Retinal pigment epithelial cell (primary cell): Measurements from ENCODE around the gene SLC44A1.
A peak's percentile ranks its signal among the peaks of the same experiment; 100 is the strongest.

ENCODE experiments used
- DNase-seq: peaks from one replicate; pipeline ENCODE4 v3.0.0-alpha.2; 2010; ENCODE audit warnings: low read depth
- H3K4me3 ChIP-seq: 2 replicates; pipeline ENCODE4 v1.5.1; 2011; ENCODE audit warnings: mild to moderate bottlenecking, low read length, control low read depth, moderate library complexity
- TF ChIP-seq, protein P1 (sequence below): conservative IDR thresholded peaks from 2 replicates; pipeline ENCODE4 v1.5.1; 2011; ENCODE audit warnings: low read depth, low read length, control low read depth, inconsistent platforms

The SLC44A1 gene

GRCh38 chr9:105458404-105458803 lies 214.0 kb downstream of the SLC44A1 start:
- DNase-seq, result no peak
- TF ChIP-seq, protein P1, sequence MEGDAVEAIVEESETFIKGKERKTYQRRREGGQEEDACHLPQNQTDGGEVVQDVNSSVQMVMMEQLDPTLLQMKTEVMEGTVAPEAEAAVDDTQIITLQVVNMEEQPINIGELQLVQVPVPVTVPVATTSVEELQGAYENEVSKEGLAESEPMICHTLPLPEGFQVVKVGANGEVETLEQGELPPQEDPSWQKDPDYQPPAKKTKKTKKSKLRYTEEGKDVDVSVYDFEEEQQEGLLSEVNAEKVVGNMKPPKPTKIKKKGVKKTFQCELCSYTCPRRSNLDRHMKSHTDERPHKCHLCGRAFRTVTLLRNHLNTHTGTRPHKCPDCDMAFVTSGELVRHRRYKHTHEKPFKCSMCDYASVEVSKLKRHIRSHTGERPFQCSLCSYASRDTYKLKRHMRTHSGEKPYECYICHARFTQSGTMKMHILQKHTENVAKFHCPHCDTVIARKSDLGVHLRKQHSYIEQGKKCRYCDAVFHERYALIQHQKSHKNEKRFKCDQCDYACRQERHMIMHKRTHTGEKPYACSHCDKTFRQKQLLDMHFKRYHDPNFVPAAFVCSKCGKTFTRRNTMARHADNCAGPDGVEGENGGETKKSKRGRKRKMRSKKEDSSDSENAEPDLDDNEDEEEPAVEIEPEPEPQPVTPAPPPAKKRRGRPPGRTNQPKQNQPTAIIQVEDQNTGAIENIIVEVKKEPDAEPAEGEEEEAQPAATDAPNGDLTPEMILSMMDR, result no peak
- no peak overlapping the region for H3K4me3 ChIP-seq

DNA sequence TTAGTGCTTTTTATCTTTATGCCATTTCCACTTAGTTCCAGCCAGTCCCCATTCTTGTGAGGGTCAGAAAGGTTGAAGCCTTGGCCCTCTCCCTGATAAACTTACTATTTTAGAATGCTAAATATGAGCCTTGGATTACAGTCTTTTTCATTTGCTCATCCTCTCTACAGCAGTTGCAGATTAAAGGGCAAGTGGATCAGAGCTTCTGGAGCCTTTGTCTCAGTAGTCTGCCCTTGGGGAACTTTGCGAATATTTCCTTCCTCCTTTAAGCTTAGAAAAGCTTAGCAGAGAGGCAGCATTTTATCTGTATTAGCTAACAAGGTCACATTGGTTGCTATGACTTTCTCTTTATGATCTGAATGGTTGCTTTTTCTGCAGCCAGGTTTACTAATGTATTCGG lies 214.9 kb downstream of the SLC44A1 start:
- DNase-seq, result no peak
- no peak overlapping the region for H3K4me3 ChIP-seq
- TF ChIP-seq, protein P1, result no peak

GRCh38 chr9:105466898-105467455 lies 222.5 kb downstream of the SLC44A1 start:
- TF ChIP-seq, protein P1, result no peak
- DNase-seq, result no peak
- no peak overlapping the region for H3K4me3 ChIP-seq

DNA sequence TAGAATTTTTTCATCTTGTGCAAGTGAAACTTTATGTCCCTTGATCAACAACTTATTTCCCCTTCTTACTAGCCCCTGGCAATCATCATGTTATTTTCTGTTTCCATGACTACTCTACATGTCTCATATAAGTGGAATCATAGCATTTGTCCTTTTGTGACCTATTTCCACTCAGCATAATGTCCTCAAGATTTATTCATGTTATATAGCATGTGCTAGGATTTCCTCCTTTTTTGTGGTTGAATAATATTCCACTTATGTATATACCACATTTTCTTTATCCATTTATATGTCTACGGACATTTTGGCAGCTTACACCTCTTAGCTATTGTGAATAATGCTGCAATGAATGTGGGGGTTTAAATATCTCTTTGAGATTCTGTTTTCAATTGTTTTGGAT lies 224.4 kb downstream of the SLC44A1 start:
- TF ChIP-seq, protein P1, result no peak
- no peak overlapping the region for H3K4me3 ChIP-seq
- no peak for DNase-seq

DNA sequence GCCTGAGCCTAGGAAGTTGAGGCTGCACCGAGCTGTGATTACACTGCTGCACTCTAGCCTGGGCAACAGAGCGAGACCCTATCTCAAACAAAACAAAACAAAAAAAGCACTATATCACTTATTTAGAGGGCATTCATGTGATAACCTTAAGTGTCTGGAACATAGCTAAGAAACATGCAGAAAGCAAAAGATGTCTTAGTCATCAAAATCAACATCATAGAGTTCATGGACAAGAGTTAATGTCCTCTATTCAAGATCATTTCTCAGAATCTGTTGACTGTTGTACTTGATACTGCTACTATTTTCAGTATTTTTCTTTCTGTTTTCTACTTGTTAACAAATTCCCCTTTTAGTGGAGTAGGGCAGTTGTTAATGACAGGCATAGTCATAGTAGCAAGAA lies 228.8 kb downstream of the SLC44A1 start:
- TF ChIP-seq, protein P1, result no peak
- no peak for DNase-seq
- H3K4me3 ChIP-seq, result no peak overlapping the region

DNA sequence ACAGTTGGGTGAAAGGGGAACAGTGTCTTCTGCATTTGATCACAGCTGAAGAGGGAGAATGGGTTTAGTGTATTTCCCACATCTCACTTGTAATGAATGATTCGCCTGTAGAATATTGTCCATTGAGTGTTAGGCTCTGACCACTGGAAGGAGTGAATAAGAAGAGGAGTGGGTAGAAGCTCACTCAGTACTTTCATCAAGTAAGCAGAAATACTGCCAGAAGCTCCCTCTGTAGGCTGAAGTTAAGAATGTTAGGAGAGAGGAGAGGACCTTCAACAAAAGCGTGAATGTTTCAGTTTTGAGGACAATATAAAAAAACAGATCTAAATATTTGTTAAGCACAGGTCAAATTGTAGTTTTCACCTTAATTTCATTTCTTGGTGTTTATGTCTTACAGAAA lies 230.9 kb downstream of the SLC44A1 start:
- no peak for DNase-seq
- TF ChIP-seq, protein P1, result peak; percentile 60
- H3K4me3 ChIP-seq, result no peak overlapping the region

- no peak overlapping the region for H3K4me3 ChIP-seq
- no peak for DNase-seq
- TF ChIP-seq, protein P1, result no peak
Measured at GRCh38 chr9:105479846-105480245, 235.4 kb downstream of the SLC44A1 start.
